Ascending aorta (tissue), 2 donors: ENCODE results near the gene NOSIP. TPM values are rescaled to one million over a fixed set of nuclear protein-coding genes. Genes with fewer than 3 reads are reported as not detected.

ENCODE experiments used
- DNase-seq, 2 donors: peaks; one replicate each; pipeline ENCODE4 v3.0.0-alpha.2; 2019; ENCODE audit warnings: low spot score in 2 of 2
- H3K27ac ChIP-seq, 2 donors: fragments of 200-600 bp; sonication (generic); one replicate each; pipeline ENCODE4 v1.5.1; 2016 to 2017; ENCODE audit warnings: mild to moderate bottlenecking in 1 of 2
- H3K27me3 ChIP-seq: fragments of 200-600 bp; sonication (generic); one replicate; pipeline ENCODE4 v1.5.1; 2017
- H3K36me3 ChIP-seq, 2 donors: fragments of 200-600 bp; sonication (generic); one replicate each; pipeline ENCODE4 v1.5.1; 2016
- H3K4me1 ChIP-seq, 2 donors: fragments of 200-600 bp; sonication (generic); one replicate each; pipeline ENCODE4 v1.5.1; 2016 to 2017; ENCODE audit warnings: mild to moderate bottlenecking in 1 of 2
- H3K4me3 ChIP-seq, 2 donors: fragments of 200-600 bp; sonication (generic); one replicate each; pipeline ENCODE4 v1.5.1; 2016 to 2017; ENCODE audit warnings: mild to moderate bottlenecking in 1 of 2
- H3K9me3 ChIP-seq, 2 donors: fragments of 200-600 bp; sonication (generic); one replicate each; pipeline ENCODE4 v1.5.1; 2016
- intact Hi-C: fragments of 100-400 bp; cut with DNase I; formaldehyde crosslinking; loops from one replicate; pipeline ENCODE4 v1.15.1; 2023
- total RNA-seq: library from RNA; depleted of rRNA; stranded (reverse); fragments of >200 nt; gene quantifications from one replicate; pipeline ENCODE4 v1.1.0, GENCODE V29; 2016
- TF ChIP-seq, protein P1 (sequence below), 3 experiments: fragments of 200-600 bp in 2 of 3; fragments of 450-650 bp in 1 of 3; sonication (generic) in 2 of 3; IDR thresholded peaks; one replicate each; pipeline ENCODE4 v1.5.1; 2016 to 2019; ENCODE audit warnings: antibody characterized with exemption in 3 of 3, mild to moderate bottlenecking in 1 of 3, moderate library complexity in 1 of 3

Gene NOSIP
- total RNA-seq, 1 donor from 2014 or later = 85.3 TPM

DNA sequence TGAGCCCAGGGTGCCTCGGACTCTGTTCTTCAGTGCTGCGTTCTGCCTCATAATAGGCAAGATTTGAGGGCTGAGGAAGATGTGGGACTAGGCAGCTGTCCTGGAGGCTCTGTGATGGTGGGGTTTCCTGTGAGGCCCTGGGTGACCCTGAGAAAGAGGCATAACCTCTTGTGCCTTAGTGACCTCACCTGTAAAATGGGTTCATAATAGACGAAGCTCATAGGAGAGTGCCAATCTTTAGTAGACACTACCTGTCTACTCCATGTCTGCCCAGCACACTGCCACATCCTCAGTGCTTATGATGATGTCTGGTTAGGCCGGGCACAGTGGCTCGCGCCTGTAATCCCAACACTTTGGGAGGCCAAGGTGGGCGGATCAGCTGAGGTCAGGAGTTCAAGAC lies 36.2 kb upstream of the NOSIP start:
- Histone ChIP-seq H3K4me3 (no peak overlapping the region), H3K36me3 (peaks cover 48 to 56% of the 10 kb centered on the region in 2 donors), H3K27me3 (no peaks in the 10 kb centered on the region), H3K4me1 (no peaks in the 10 kb centered on the region), H3K27ac (no peak overlapping the region), H3K9me3 (no peaks in the 10 kb centered on the region)
- no peak for DNase-seq
- TF ChIP-seq, protein P1, sequence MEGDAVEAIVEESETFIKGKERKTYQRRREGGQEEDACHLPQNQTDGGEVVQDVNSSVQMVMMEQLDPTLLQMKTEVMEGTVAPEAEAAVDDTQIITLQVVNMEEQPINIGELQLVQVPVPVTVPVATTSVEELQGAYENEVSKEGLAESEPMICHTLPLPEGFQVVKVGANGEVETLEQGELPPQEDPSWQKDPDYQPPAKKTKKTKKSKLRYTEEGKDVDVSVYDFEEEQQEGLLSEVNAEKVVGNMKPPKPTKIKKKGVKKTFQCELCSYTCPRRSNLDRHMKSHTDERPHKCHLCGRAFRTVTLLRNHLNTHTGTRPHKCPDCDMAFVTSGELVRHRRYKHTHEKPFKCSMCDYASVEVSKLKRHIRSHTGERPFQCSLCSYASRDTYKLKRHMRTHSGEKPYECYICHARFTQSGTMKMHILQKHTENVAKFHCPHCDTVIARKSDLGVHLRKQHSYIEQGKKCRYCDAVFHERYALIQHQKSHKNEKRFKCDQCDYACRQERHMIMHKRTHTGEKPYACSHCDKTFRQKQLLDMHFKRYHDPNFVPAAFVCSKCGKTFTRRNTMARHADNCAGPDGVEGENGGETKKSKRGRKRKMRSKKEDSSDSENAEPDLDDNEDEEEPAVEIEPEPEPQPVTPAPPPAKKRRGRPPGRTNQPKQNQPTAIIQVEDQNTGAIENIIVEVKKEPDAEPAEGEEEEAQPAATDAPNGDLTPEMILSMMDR (IDR thresholded peaks at IDR 0.05) = no peak
- intact Hi-C loops = no loop called here

DNA sequence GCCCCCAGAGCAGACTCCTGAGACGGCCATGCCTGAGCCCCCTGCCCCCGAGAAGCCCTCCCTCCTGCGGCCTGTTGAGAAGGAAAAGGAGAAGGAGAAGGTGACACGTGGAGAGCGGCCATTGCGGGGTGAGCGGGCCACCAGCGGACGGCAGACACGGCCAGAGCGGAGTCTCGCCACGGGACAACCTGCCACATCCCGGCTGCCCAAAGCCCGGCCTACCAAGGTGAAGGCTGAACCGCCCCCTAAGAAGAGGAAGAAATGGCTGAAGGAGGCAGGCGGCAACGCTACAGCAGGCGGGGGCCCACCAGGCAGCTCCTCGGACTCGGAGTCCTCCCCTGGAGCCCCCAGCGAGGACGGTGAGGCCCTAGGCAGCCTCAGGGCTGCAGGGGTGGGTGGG lies 35.5 kb upstream of the NOSIP start:
- TF ChIP-seq, protein P1 (IDR thresholded peaks at IDR 0.05) = no peak
- Histone ChIP-seq H3K4me1 (no peaks in the 10 kb centered on the region), H3K27ac (no peak overlapping the region), H3K9me3 (no peaks in the 10 kb centered on the region), H3K27me3 (no peaks in the 10 kb centered on the region), H3K4me3 (no peak overlapping the region), H3K36me3 (peaks cover 53 to 56% of the 10 kb centered on the region in 2 donors)
- intact Hi-C loops = no loop called here
- DNase-seq = no peak

DNA sequence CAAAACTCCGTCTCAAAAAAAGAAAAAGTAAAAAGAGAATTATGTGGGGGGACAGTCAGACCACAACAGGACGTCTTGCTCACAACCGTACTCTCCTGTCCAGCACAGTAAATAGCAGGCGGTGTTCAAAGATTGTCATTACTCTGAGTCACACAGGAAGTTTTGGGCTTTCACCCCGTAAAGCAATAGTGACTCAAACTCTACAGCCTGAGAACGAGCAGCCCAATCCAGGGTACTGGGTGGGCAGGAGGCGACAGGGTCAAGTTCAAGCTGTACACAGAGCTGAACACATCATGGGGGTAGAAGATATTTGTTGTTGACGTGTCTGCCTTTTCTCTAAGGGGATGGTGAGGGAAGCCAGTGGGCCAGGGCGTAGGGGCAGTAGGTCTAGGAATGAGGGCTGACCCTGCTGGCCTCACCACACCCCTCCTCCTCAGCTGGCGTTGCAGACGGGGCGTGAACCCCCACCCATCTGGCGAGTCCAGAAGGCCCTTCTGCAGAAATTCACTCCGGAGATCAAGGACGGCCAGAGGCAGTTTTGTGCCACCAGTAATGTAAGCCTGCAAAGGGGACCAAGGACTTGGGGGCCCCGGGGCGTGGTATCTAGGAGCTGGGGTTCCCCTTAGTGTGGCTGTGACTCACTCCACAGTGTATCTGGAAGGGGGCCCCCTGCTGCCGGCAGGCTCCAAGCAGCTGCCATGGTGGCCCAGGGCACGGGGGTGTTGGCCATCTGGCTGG lies 33.9 kb upstream of the NOSIP start:
- H3K9me3 ChIP-seq = no peaks in the 10 kb centered on the region
- intact Hi-C loops = no loop called here
- peaks cover 52 to 55% of the 10 kb centered on the region in 2 donors for H3K36me3 ChIP-seq
- H3K27ac ChIP-seq = peak overlapping the region in 1 of 2 donors; percentile 26
- H3K4me3 ChIP-seq = no peak overlapping the region
- no peaks in the 10 kb centered on the region for H3K27me3 ChIP-seq
- DNase-seq = no peak
- H3K4me1 ChIP-seq = no peaks in the 10 kb centered on the region
- TF ChIP-seq, protein P1 (IDR thresholded peaks at IDR 0.05) = no peak

DNA sequence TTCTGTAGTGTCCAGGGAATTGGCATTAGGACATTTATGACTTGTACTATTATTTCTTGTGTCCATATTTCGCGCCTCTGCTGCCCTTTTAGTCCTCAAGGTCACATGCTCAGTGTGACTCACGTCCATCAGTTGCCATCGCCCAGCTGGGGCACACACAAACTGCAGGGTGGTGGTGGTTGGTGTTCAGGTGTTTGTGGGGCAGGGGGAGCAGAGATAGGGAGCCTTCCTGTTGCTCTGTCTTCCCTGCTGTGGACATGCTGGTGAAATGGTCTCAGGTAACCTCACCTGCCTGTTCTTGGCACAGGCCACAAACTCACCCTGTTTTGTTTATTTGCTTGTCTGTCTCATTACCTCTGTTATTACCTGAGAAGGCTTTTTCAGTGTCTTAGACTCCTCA lies 33.0 kb upstream of the NOSIP start:
- Histone ChIP-seq H3K27me3 (no peaks in the 10 kb centered on the region), H3K9me3 (no peaks in the 10 kb centered on the region), H3K36me3 (peaks cover 53 to 55% of the 10 kb centered on the region in 2 donors), H3K27ac (peak overlapping the region in 1 of 2 donors; percentile 26), H3K4me1 (no peaks in the 10 kb centered on the region), H3K4me3 (no peak overlapping the region)
- TF ChIP-seq, protein P1 (IDR thresholded peaks at IDR 0.05) = no peak
- intact Hi-C loops = no loop called here
- DNase-seq = no peak

DNA sequence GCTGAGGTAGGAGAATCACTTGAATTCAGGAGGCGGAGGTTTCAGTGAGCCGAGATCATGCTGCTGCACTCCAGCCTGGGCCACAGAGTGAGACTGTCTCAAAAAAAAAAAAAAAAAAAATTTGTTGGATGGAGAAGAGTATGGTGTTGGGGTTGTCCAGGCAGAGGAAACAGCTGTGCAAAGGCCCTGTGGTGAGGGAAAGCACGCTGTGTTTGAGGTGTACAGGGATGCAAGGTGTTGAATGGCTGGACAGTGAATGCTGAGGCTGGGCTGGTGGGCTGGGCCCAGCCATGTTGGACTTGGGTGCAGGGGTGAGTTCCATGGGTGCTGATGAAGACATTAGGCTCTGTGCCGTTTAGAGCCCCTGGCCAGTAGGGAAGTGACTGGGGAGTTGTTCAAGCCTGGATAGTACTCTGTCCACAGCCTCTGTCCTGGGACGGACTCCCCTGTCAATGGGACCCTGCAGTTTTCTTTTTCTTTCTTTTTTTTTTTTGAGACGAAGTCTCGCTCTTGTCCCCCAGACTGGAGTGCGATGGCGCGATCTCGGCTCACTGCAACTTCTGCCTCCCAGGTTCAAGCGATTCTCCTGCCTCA lies 29.2 kb upstream of the NOSIP start:
- Histone ChIP-seq H3K27me3 (no peaks in the 10 kb centered on the region), H3K4me1 (no peaks in the 10 kb centered on the region), H3K4me3 (no peak overlapping the region), H3K36me3 (peaks cover 41 to 53% of the 10 kb centered on the region in 2 donors), H3K27ac (no peak overlapping the region), H3K9me3 (no peaks in the 10 kb centered on the region)
- intact Hi-C loops = no loop called here
- DNase-seq = no peak
- TF ChIP-seq, protein P1 (IDR thresholded peaks at IDR 0.05) = no peak
